GM12891 (cell line): Measurements from ENCODE around the gene CRTC1.

ENCODE experiments used
- POLR2A ChIP-seq: IDR thresholded peaks from 2 replicates; pipeline ENCODE4 v1.6.1; 2011; ENCODE audit warnings: low read depth, low read length, control low read depth
- POLR2AphosphoS5 ChIP-seq: IDR thresholded peaks from 2 replicates; pipeline ENCODE4 v1.6.1; 2011; ENCODE audit warnings: low read depth, low read length, control low read depth
- TAF1 ChIP-seq: IDR thresholded peaks from 2 replicates; pipeline ENCODE4 v1.6.1; 2011; ENCODE audit warnings: low read depth, low read length, control low read depth

GRCh38 chr19:18793144-18794028, 109.9 kb downstream of the CRTC1 start:
- TF ChIP-seq TAF1 = no peak
- TF ChIP-seq POLR2A = no peak
- no peak for TF ChIP-seq POLR2AphosphoS5
